Epithelial cell of esophagus (primary cell): ENCODE results near the gene HAPLN3.

Experiments
- DNase-seq: peaks from one replicate; pipeline ENCODE4 v3.0.0; 2010; ENCODE audit warnings: low read depth
- H3K4me3 ChIP-seq: 2 replicates; pipeline ENCODE4 v1.5.1; 2011; ENCODE audit warnings: mild to moderate bottlenecking, low read length, control low read depth
- CTCF ChIP-seq: IDR thresholded peaks from 2 replicates; pipeline ENCODE4 v1.5.1; 2011; ENCODE audit warnings: low read depth, mild to moderate bottlenecking, low read length, control low read depth, inconsistent platforms; ENCODE audit not compliant: insufficient read depth; ENCODE audit errors: missing control alignments

HAPLN3 gene

GRCh38 chr15:88848203-88848602, 47.1 kb downstream of the HAPLN3 start:
- no peak overlapping the region for H3K4me3 ChIP-seq
- no peak for TF ChIP-seq CTCF
- DNase-seq, result no peak

- no peak for DNase-seq
- TF ChIP-seq CTCF, result no peak
- H3K4me3 ChIP-seq, result no peak overlapping the region
Measured at GRCh38 chr15:88847144-88847543, 48.2 kb downstream of the HAPLN3 start.

DNA sequence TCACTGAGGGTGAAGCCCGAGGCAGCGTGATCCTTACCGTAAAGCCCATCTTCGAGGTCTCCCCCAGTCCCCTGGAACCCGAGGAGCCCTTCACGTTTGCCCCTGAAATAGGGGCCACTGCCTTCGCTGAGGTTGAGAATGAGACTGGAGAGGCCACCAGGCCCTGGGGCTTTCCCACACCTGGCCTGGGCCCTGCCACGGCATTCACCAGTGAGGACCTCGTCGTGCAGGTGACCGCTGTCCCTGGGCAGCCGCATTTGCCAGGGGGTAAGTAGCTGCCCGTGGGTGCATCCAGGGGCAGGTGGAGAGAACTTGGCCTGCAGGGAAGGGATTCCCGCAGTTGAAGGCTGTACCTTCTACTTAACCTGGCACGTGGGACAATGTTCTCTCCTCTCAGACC, 49.7 kb downstream of the HAPLN3 start:
- no peak for TF ChIP-seq CTCF
- DNase-seq, result no peak
- no peak overlapping the region for H3K4me3 ChIP-seq

GRCh38 chr15:88844749-88845386, 50.5 kb downstream of the HAPLN3 start:
- DNase-seq, result peak; percentile 6
- no peak for TF ChIP-seq CTCF
- H3K4me3 ChIP-seq, result no peak overlapping the region

DNA sequence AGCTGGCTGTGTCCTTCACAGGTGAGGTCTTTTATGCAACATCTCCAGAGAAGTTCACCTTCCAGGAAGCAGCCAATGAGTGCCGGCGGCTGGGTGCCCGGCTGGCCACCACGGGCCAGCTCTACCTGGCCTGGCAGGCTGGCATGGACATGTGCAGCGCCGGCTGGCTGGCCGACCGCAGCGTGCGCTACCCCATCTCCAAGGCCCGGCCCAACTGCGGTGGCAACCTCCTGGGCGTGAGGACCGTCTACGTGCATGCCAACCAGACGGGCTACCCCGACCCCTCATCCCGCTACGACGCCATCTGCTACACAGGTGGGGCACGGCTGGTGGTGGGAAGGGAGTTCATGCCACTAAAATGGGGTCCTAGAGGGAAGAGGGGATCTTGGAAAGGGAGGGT, 52.0 kb downstream of the HAPLN3 start:
- H3K4me3 ChIP-seq, result no peak overlapping the region
- DNase-seq, result no peak
- no peak for TF ChIP-seq CTCF

DNA sequence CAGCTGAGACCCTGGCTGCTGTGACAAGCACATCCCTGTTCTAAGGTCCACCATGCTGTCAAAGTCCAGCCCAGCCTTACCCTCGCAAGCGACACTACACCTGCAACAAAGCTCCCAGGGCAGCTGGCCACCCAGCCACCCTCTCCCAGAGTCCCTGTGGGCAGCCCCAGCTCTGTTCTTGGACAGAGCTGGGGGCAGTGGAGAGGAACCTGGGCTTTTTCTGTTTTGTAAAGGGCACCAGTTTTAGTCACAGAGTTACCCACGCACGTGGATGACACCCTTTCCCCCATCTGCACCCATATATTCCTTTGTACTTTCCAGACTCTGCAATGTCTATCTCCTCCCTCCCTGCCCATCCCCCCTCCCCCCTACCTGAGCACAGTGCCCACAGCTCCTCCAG, 53.2 kb downstream of the HAPLN3 start:
- DNase-seq, result no peak
- TF ChIP-seq CTCF, result no peak
- H3K4me3 ChIP-seq, result no peak overlapping the region

DNA sequence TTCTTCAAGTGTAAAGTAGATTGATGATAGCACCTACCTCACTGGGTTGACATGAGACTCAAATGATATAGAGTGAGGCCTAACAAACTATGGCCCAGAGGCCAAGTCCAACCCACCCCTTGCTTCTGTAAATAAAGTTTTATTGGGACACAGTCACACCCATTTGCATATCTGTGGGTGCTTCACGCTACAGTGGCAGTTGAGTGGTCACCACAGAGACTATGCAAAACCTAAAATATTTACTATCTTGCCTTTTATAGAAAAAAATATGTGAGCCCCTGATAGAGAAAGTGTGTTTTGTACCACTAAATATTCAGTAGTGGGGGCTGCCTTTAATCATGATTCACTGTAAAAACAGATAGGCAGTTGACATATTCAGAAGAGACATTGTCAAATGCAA, 54.1 kb downstream of the HAPLN3 start:
- TF ChIP-seq CTCF, result no peak
- H3K4me3 ChIP-seq, result no peak overlapping the region
- DNase-seq, result no peak
